A673 (cell line): ENCODE data around the gene GNA15.

Source experiments
- CTCF ChIP-seq: fragments of 300-800, 200-600 bp; sonication (generic); conservative IDR thresholded peaks from 2 replicates; pipeline ENCODE4 v1.5.1; 2017; ENCODE audit warnings: low read depth, mild to moderate bottlenecking, antibody characterized with exemption, low read length, moderate library complexity, mixed read lengths
- EZH2 ChIP-seq: fragments of 200-600 bp; sonication (generic); IDR thresholded peaks from 2 replicates; pipeline ENCODE4 v1.6.1; 2017; ENCODE audit warnings: borderline replicate concordance, low read depth, mild to moderate bottlenecking, mixed read lengths, antibody characterized with exemption, low read length; ENCODE audit not compliant: poor library complexity, severe bottlenecking

DNA sequence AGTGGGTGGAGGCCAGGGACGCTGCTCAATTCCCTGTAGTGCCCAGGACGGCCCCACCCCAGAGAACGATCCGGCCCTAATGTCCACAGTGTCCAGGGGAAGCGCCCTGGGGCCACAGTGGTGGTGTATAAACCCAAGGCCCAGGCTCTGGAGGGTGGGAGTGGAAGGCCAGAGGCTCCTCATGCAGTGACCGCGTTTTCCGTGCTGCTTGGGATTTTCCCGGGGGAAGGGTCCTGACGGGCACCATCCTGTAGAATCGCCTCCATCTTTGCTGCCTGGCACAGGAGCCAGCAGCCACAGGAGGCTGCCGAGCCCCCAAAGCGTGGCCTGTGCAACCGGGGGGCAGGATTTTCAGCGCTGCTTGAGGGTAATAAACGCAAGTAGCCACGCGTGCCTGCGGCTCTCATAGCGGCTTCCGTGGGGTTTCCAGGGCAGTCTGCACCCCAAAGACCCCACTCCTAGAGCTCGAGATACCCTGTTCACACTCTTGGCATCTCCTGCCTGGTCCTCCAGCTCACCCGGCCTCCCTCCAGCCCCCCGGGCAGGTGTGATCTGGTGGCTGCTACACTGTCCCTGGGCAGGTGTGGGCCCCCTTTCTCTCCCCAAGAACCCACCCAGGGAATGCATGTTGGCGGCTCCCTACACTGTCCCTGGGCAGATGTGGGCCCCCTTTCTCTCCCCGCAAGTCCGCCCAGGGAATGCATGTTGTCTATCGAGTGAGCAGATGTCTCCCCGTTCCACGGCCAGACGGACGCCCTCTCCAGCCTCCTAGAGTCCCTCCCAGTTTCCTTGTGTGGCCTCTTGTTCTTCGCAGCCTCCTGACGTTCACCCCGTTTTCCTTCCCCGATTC is 52.1 kb downstream of the GNA15 start:
- TF ChIP-seq CTCF (no peak), EZH2 (no peak)
